Gastroesophageal sphincter (tissue), 3 donors: ENCODE measurements around the gene AFG1L.

ENCODE experiments used
- CTCF ChIP-seq, 4 experiments: fragments of 200-600 bp in 2 of 4; fragments of 450-650 bp in 2 of 4; sonication (generic) in 1 of 4; IDR thresholded peaks; one replicate each; pipeline ENCODE4 v1.5.1; 2017 to 2019; ENCODE audit warnings: antibody characterized with exemption in 4 of 4, mild to moderate bottlenecking in 2 of 4, moderate library complexity in 2 of 4
- POLR2A ChIP-seq, 2 donors: fragments of 450-650 bp; IDR thresholded peaks; one replicate each; pipeline ENCODE4 v1.6.1; 2017; ENCODE audit warnings: antibody characterized with exemption in 2 of 2, mild to moderate bottlenecking in 2 of 2, moderate library complexity in 1 of 2
- POLR2AphosphoS5 ChIP-seq: sonication (generic); formaldehyde crosslinking; IDR thresholded peaks from one replicate; pipeline ENCODE4 v1.6.1; 2017; ENCODE audit warnings: antibody characterized with exemption

- TF ChIP-seq CTCF (IDR thresholded peaks at IDR 0.05) (no peak), POLR2AphosphoS5 (no peak), POLR2A (IDR thresholded peaks at IDR 0.05) (no peak)
Measured at GRCh38 chr6:108368431-108369030, 73.7 kb downstream of the AFG1L start.
